SK-N-SH treated with all-trans-retinoic acid at 6 μM for 48 hours (cell line): ENCODE data around the gene BPTF.
A peak's percentile ranks its signal among the peaks of the same experiment; 100 is the strongest.

Experiments
- ATAC-seq: fragments of 200-7000 bp; cut with Tn5 transposase; 3 replicates; pipeline ENCODE4 v1.9.1; 2020; ENCODE audit warnings: mild to moderate bottlenecking, moderate library complexity
- ARNTL ChIP-seq: fragments of 450-650 bp; formaldehyde crosslinking; IDR thresholded peaks from 2 replicates; pipeline ENCODE4 v1.5.0; 2020; ENCODE audit warnings: low read depth, mild to moderate bottlenecking, moderate library complexity, borderline replicate concordance
- BACH2 ChIP-seq: fragments of 250-450 bp; sonication (Bioruptor Pico); IDR thresholded peaks from 2 replicates; pipeline ENCODE4 v1.9.0; 2021; ENCODE audit warnings: mild to moderate bottlenecking, borderline replicate concordance
- CREB5 ChIP-seq: fragments of 250-450 bp; sonication (Bioruptor Pico); IDR thresholded peaks from 2 replicates; pipeline ENCODE4 v1.5.1; 2020; ENCODE audit warnings: low read depth, mild to moderate bottlenecking, moderate library complexity
- CSDC2 ChIP-seq: fragments of 250-450 bp; sonication (Bioruptor Pico); IDR thresholded peaks from 2 replicates; pipeline ENCODE4 v1.5.0; 2020; ENCODE audit warnings: mild to moderate bottlenecking, moderate library complexity
- CSRNP3 ChIP-seq: fragments of 250-450 bp; sonication (Bioruptor Pico); IDR thresholded peaks from 2 replicates; pipeline ENCODE4 v1.5.1; 2021; ENCODE audit warnings: mild to moderate bottlenecking, moderate library complexity
- ESRRG ChIP-seq: fragments of 250-450 bp; sonication (Bioruptor Pico); IDR thresholded peaks from 2 replicates; pipeline ENCODE4 v1.6.1; 2021; ENCODE audit warnings: mild to moderate bottlenecking
- GLIS3 ChIP-seq: fragments of 250-450 bp; sonication (Bioruptor Pico); IDR thresholded peaks from 2 replicates; pipeline ENCODE4 v1.5.0; 2020; ENCODE audit warnings: mild to moderate bottlenecking, moderate library complexity
- ISL1 ChIP-seq: fragments of 250-450 bp; sonication (Bioruptor Pico); IDR thresholded peaks from 2 replicates; pipeline ENCODE4 v2.1.2; 2022; ENCODE audit warnings: mild to moderate bottlenecking, moderate library complexity
- OSR1 ChIP-seq: fragments of 250-450 bp; sonication (Bioruptor Pico); IDR thresholded peaks from 2 replicates; pipeline ENCODE4 v1.8.0; 2022; ENCODE audit warnings: moderate library complexity, mild to moderate bottlenecking, inconsistent platforms
- PATZ1 ChIP-seq: fragments of 250-450 bp; sonication (Bioruptor Pico); IDR thresholded peaks from 2 replicates; pipeline ENCODE4 v1.8.0; 2020; ENCODE audit warnings: mild to moderate bottlenecking, moderate library complexity, borderline replicate concordance
- POU6F1 ChIP-seq: fragments of 250-450 bp; sonication (Bioruptor Pico); IDR thresholded peaks from 2 replicates; pipeline ENCODE4 v1.8.0; 2021; ENCODE audit warnings: low read depth, mild to moderate bottlenecking, moderate library complexity, borderline replicate concordance
- PPARA ChIP-seq: fragments of 250-450 bp; sonication (Bioruptor Pico); IDR thresholded peaks from 2 replicates; pipeline ENCODE4 v1.5.0; 2020; ENCODE audit warnings: mild to moderate bottlenecking, borderline replicate concordance
- RARB ChIP-seq: fragments of 250-450 bp; sonication (Bioruptor Pico); IDR thresholded peaks from 2 replicates; pipeline ENCODE4 v1.8.0; 2021; ENCODE audit warnings: mild to moderate bottlenecking, moderate library complexity
- SNAI2 ChIP-seq: fragments of 250-450 bp; sonication (Bioruptor Pico); IDR thresholded peaks from 2 replicates; pipeline ENCODE4 v1.5.0; 2020; ENCODE audit warnings: mild to moderate bottlenecking, moderate library complexity
- TCF4 ChIP-seq: fragments of 250-450 bp; sonication (Bioruptor Pico); IDR thresholded peaks from 2 replicates; pipeline ENCODE4 v1.8.0; 2021; ENCODE audit warnings: mild to moderate bottlenecking, moderate library complexity, borderline replicate concordance
- TOX ChIP-seq: fragments of 250-450 bp; sonication (Bioruptor Pico); IDR thresholded peaks from 2 replicates; pipeline ENCODE4 v1.8.0; 2021; ENCODE audit warnings: mild to moderate bottlenecking, moderate library complexity, borderline replicate concordance
- TSHZ2 ChIP-seq: fragments of 250-450 bp; sonication (Bioruptor Pico); IDR thresholded peaks from 2 replicates; pipeline ENCODE4 v1.5.0; 2020; ENCODE audit warnings: mild to moderate bottlenecking, moderate library complexity
- ZC3H10 ChIP-seq: fragments of 250-450 bp; sonication (Bioruptor Pico); IDR thresholded peaks from 2 replicates; pipeline ENCODE4 v1.5.1; 2021; ENCODE audit warnings: mild to moderate bottlenecking, moderate library complexity
- ZFP30 ChIP-seq: fragments of 450-650 bp; formaldehyde crosslinking; IDR thresholded peaks from 2 replicates; pipeline ENCODE4 v1.5.0; 2022; ENCODE audit warnings: mild to moderate bottlenecking, moderate library complexity
- ZNF565 ChIP-seq: fragments of 450-650 bp; formaldehyde crosslinking; conservative IDR thresholded peaks from 2 replicates; pipeline ENCODE4 v1.5.0; 2020; ENCODE audit warnings: low read depth, mild to moderate bottlenecking, moderate library complexity
- ZNF70 ChIP-seq: fragments of 450-650 bp; formaldehyde crosslinking; IDR thresholded peaks from 2 replicates; pipeline ENCODE4 v1.5.0; 2020; ENCODE audit warnings: mild to moderate bottlenecking, moderate library complexity

Gene BPTF

GRCh38 chr17:67863624-67864247 is 38.4 kb downstream of the BPTF start:
- no peak for ATAC-seq
- no peak for TF ChIP-seq CREB5 (CRISPR knock-in tag)

- no peak for ATAC-seq
- TF ChIP-seq OSR1 (CRISPR knock-in tag) (no peak), PPARA (CRISPR knock-in tag) (no peak), ISL1 (CRISPR knock-in tag) (no peak), BACH2 (CRISPR knock-in tag) (no peak), GLIS3 (CRISPR knock-in tag) (no peak), CSRNP3 (CRISPR knock-in tag) (no peak), ZFP30 (no peak), POU6F1 (no peak), CSDC2 (no peak), TCF4 (no peak)
Observed at GRCh38 chr17:67865438-67865837, 40.1 kb downstream of the BPTF start.

- no peak for ATAC-seq
- no peak for TF ChIP-seq TCF4
- no peak for TF ChIP-seq ZC3H10 (CRISPR knock-in tag)
- TF ChIP-seq, all 23 proteins: peak for 0
Observed at GRCh38 chr17:67867591-67867990, 42.3 kb downstream of the BPTF start.

- peak; percentile 83 for ATAC-seq
- TF ChIP-seq TCF4 (peak; percentile 92), ZNF70 (no peak), RARB (no peak), ZFP30 (no peak), TSHZ2 (CRISPR knock-in tag) (0 out of 2 replicates have a peak, but pooled peaks have one; percentile 31), ARNTL (CRISPR knock-in tag) (no peak), SNAI2 (CRISPR knock-in tag) (no peak), ESRRG (CRISPR knock-in tag) (no peak)
- TF ChIP-seq, all 23 proteins: peak for 2
Observed at GRCh38 chr17:67868176-67868575, 42.9 kb downstream of the BPTF start.

GRCh38 chr17:67879662-67880061 is 54.4 kb downstream of the BPTF start:
- ATAC-seq: no peak
- TF ChIP-seq SNAI2 (CRISPR knock-in tag) (no peak), CSDC2 (no peak), RARB (no peak), ZNF565 (CRISPR knock-in tag) (no peak), ESRRG (CRISPR knock-in tag) (no peak), ZFP30 (no peak), TSHZ2 (CRISPR knock-in tag) (no peak), PATZ1 (CRISPR knock-in tag) (no peak), ZC3H10 (CRISPR knock-in tag) (no peak), GLIS3 (CRISPR knock-in tag) (no peak), ARNTL (CRISPR knock-in tag) (no peak), ZNF70 (no peak), OSR1 (CRISPR knock-in tag) (no peak), TOX (CRISPR knock-in tag) (no peak)
